Stomach (tissue), 9 donors: ENCODE results near the gene CRYL1. TPM values are rescaled to one million over a fixed set of nuclear protein-coding genes. Genes with fewer than 3 reads are reported as not detected.

Experiments used
- DNase-seq, 2 donors: peaks; one replicate each; pipeline versions ENCODE4 v3.0.0 to v3.0.0-alpha.2; 2013 to 2019
- H3K27ac ChIP-seq, 5 donors: fragments of 200-600 bp in 4 of 5; sonication (generic) in 4 of 5; one replicate each; pipeline ENCODE4 v1.5.1; 2013 to 2019; ENCODE audit warnings: mild to moderate bottlenecking in 1 of 5, moderate library complexity in 1 of 5
- H3K27me3 ChIP-seq, 3 donors: fragments of 200-600 bp; sonication (generic); one replicate each; pipeline ENCODE4 v1.5.1; 2017 to 2019; ENCODE audit warnings: mixed run types in 1 of 3
- H3K36me3 ChIP-seq, 4 donors: fragments of 200-600 bp; sonication (generic); 1 replicate in 3 of 4; 2 replicates in 1 of 4; pipeline ENCODE4 v1.5.1; 2016 to 2019
- H3K4me1 ChIP-seq, 4 donors: fragments of 200-600 bp; sonication (generic); one replicate each; pipeline ENCODE4 v1.5.1; 2016 to 2019
- H3K4me3 ChIP-seq, 4 donors: fragments of 200-600 bp; sonication (generic) in 3 of 4; one replicate each; pipeline ENCODE4 v1.5.1; 2016 to 2019; ENCODE audit warnings: mild to moderate bottlenecking in 1 of 4
- H3K9me3 ChIP-seq, 4 donors: fragments of 200-600 bp; sonication (generic); one replicate each; pipeline ENCODE4 v1.5.1; 2016 to 2019
- EP300 ChIP-seq: sonication (generic); formaldehyde crosslinking; IDR thresholded peaks from one replicate; pipeline ENCODE4 v1.6.1; 2017; ENCODE audit warnings: antibody characterized with exemption
- POLR2A ChIP-seq, 4 donors: fragments of 450-650 bp; IDR thresholded peaks; one replicate each; pipeline ENCODE4 v1.6.1; 2016; ENCODE audit warnings: antibody characterized with exemption in 4 of 4, control low read depth in 2 of 4, mild to moderate bottlenecking in 1 of 4, moderate library complexity in 1 of 4
- POLR2AphosphoS5 ChIP-seq, 3 donors: sonication (generic); formaldehyde crosslinking; IDR thresholded peaks; one replicate each; pipeline ENCODE4 v1.6.1; 2016; ENCODE audit warnings: antibody characterized with exemption in 3 of 3
- WGBS, 5 donors: extraction: QIAGEN DNeasy Blood & Tissue Kit in 3 of 5; methylation state at CpG; one replicate each; pipeline versions ENCODE4 v1.1.5 to v1.1.7; 2013 to 2018; 5-methylcytosine and 5-hydroxymethylcytosine counted together
- intact Hi-C: fragments of 100-400 bp; cut with DNase I; formaldehyde crosslinking; loops from one replicate; pipeline ENCODE4 v1.15.1; 2023; ENCODE audit warnings: low total_unique reads
- polyA plus RNA-seq, 3 donors: library from polyadenylated mRNA; stranded (reverse); fragments of 200-250 nt; gene quantifications; one replicate each; pipeline ENCODE4 v1.2.3, GENCODE V29; 2013
- total RNA-seq, 5 donors: library from RNA; depleted of rRNA; stranded (reverse); fragments of >200 nt; gene quantifications; one replicate each; pipeline versions ENCODE4 v1.1.0 to v1.2.3, GENCODE V29; 2014 to 2016
- TF ChIP-seq, protein P1 (sequence below), 7 experiments: fragments of 450-650 bp in 4 of 7; fragments of 200-600 bp in 3 of 7; sonication (generic) in 3 of 7; IDR thresholded peaks; one replicate each; pipeline ENCODE4 v1.5.1; 2016 to 2019; ENCODE audit warnings: antibody characterized with exemption in 7 of 7, control low read depth in 2 of 7, mild to moderate bottlenecking in 1 of 7
- donor health status: healthy with polysubstance abuse.
- donor health status: Bipolar disorder and iron deficiency.
- donor health status: healthy.

CRYL1 gene
- total and polyA plus RNA-seq, 8 donors, result 11.6 to 112 (median 38.0) TPM

GRCh38 chr13:20448470-20448869 lies 77.2 kb downstream of the CRYL1 start:
- Histone ChIP-seq H3K4me3 (no peak overlapping the region), H3K27ac (no peak overlapping the region), H3K9me3 (peaks cover 0 to 36% (median 13%) of the 10 kb centered on the region in 4 donors), H3K36me3 (no peaks in the 10 kb centered on the region), H3K4me1 (no peaks in the 10 kb centered on the region), H3K27me3 (no peaks in the 10 kb centered on the region)
- intact Hi-C loops, result no loop called here
- DNase-seq, result no peak
- TF ChIP-seq, protein P1, sequence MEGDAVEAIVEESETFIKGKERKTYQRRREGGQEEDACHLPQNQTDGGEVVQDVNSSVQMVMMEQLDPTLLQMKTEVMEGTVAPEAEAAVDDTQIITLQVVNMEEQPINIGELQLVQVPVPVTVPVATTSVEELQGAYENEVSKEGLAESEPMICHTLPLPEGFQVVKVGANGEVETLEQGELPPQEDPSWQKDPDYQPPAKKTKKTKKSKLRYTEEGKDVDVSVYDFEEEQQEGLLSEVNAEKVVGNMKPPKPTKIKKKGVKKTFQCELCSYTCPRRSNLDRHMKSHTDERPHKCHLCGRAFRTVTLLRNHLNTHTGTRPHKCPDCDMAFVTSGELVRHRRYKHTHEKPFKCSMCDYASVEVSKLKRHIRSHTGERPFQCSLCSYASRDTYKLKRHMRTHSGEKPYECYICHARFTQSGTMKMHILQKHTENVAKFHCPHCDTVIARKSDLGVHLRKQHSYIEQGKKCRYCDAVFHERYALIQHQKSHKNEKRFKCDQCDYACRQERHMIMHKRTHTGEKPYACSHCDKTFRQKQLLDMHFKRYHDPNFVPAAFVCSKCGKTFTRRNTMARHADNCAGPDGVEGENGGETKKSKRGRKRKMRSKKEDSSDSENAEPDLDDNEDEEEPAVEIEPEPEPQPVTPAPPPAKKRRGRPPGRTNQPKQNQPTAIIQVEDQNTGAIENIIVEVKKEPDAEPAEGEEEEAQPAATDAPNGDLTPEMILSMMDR (IDR thresholded peaks at IDR 0.05), result no peak
- no peak for TF ChIP-seq POLR2AphosphoS5 (IDR thresholded peaks at IDR 0.05)
- TF ChIP-seq EP300, result no peak
- no peak for TF ChIP-seq POLR2A (IDR thresholded peaks at IDR 0.05)
- 84 to 97% (median 91%) methylated on average over 1 of the region's 1 CpG for WGBS, 5 donors

DNA sequence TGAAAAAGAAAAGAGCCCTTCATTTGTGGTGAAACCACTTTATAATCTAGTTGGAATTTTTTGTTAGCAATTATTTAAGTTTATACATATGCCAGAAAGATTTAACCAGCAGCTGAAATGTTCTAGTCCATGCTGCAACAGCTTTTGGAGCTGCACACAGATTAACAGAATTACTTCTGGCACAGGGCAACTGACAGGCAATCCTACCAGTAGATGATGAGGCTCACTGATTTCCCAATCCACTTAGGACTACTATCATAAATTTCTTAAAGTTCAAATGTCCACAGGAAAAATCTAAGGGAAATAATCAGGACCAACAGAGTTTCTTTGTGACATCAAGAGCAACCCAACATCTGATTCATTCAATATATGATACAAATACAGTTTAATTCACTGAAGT lies 78.8 kb downstream of the CRYL1 start:
- no peak for DNase-seq

DNA sequence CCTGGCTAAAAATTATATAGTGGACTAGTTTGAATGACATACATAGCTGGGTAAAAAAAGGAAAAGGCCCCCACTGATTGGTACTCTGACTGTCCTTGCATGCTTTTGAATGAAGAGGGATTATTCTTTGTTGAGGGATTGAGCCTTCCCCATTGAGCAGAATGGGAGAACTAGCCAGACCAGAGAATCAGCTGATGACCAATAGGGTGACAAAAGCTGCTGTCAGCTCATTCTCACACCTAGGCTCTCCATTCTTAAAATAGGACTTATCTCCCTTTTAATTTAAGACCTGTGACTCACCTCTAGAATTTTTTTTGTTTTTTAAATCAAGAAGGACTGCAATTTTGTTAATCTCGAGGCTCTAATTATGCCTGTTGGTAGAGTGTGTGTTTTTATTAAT lies 79.3 kb downstream of the CRYL1 start:
- Histone ChIP-seq H3K27ac (no peak overlapping the region), H3K4me3 (no peak overlapping the region), H3K27me3 (no peaks in the 10 kb centered on the region), H3K36me3 (no peaks in the 10 kb centered on the region), H3K9me3 (peaks cover 0 to 36% (median 13%) of the 10 kb centered on the region in 4 donors), H3K4me1 (peaks cover 0 to 12% (median 0%) of the 10 kb centered on the region in 4 donors)
- intact Hi-C loops, result no loop called here
- no peak for TF ChIP-seq EP300
- TF ChIP-seq POLR2A (IDR thresholded peaks at IDR 0.05), result no peak
- TF ChIP-seq, protein P1 (IDR thresholded peaks at IDR 0.05), result no peak
- TF ChIP-seq POLR2AphosphoS5 (IDR thresholded peaks at IDR 0.05), result no peak
- 77 to 86% (median 84%) methylated on average over 1 of the region's 1 CpG for WGBS, 5 donors
- no peak for DNase-seq

More for the DNA sequence above, 78.8 kb downstream of the CRYL1 start:
- Histone ChIP-seq H3K36me3 (no peaks in the 10 kb centered on the region), H3K27me3 (no peaks in the 10 kb centered on the region), H3K27ac (no peak overlapping the region), H3K9me3 (peaks cover 0 to 36% (median 13%) of the 10 kb centered on the region in 4 donors), H3K4me1 (peaks cover 0 to 10% (median 0%) of the 10 kb centered on the region in 4 donors), H3K4me3 (no peak overlapping the region)
- intact Hi-C loops, result no loop called here
- TF ChIP-seq POLR2A (IDR thresholded peaks at IDR 0.05), result no peak
- TF ChIP-seq, protein P1 (IDR thresholded peaks at IDR 0.05), result no peak
- no peak for TF ChIP-seq EP300
- no peak for TF ChIP-seq POLR2AphosphoS5 (IDR thresholded peaks at IDR 0.05)

- Histone ChIP-seq H3K4me3 (no peak overlapping the region), H3K27ac (no peak overlapping the region), H3K4me1 (peaks cover 0 to 12% (median 0%) of the 10 kb centered on the region in 4 donors), H3K27me3 (no peaks in the 10 kb centered on the region), H3K9me3 (peaks cover 0 to 17% (median 2%) of the 10 kb centered on the region in 4 donors), H3K36me3 (peaks cover 0 to 10% (median 4%) of the 10 kb centered on the region in 4 donors)
- intact Hi-C loops, result no loop called here
- WGBS, 5 donors, result 34 to 73% (median 39%) methylated on average over 2 of the region's 2 CpGs
- TF ChIP-seq POLR2A (IDR thresholded peaks at IDR 0.05) (no peak), EP300 (no peak), POLR2AphosphoS5 (IDR thresholded peaks at IDR 0.05) (no peak)
- TF ChIP-seq, protein P1 (IDR thresholded peaks at IDR 0.05), result no peak
- DNase-seq, result peak in 1 of 2 donors; percentile 51
Measured at GRCh38 chr13:20442798-20443381, 82.8 kb downstream of the CRYL1 start.
